GM18505 (cell line): ENCODE results near the gene PRR15L.
"Not testable (repeated sequence)": the region's sequence is repeated elsewhere in the genome, so short reads cannot be mapped to it uniquely, and the experiment has no call there.

Source experiments
- ATAC-seq: cut with Tn5 transposase; IDR thresholded peaks from one replicate; pipeline ENCODE4 v1.9.1; 2021; ENCODE audit not compliant: unreplicated experiment
- POLR2A ChIP-seq: IDR thresholded peaks from 4 replicates; pipeline ENCODE4 v1.6.1; 2011; ENCODE audit warnings: borderline replicate concordance; ENCODE audit not compliant: insufficient read depth, insufficient read length; ENCODE audit errors: extremely low read depth

Gene PRR15L

DNA sequence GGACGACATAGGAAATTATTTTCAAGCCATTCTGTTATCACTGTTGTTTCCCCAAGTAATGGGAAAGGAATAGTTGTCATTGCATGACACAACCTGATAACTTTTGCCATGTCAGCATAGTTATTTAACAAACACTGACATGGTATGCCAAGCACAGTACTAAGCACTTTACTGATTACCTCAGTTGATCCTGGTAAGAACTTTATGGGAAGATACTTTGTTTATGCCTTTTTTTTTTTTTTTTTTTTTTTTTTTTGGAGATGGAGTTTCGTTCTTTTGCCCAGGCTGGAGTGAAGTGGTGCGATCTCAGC lies 32.0 kb downstream of the PRR15L start:
- no peak for ATAC-seq
- TF ChIP-seq POLR2A = no peak

DNA sequence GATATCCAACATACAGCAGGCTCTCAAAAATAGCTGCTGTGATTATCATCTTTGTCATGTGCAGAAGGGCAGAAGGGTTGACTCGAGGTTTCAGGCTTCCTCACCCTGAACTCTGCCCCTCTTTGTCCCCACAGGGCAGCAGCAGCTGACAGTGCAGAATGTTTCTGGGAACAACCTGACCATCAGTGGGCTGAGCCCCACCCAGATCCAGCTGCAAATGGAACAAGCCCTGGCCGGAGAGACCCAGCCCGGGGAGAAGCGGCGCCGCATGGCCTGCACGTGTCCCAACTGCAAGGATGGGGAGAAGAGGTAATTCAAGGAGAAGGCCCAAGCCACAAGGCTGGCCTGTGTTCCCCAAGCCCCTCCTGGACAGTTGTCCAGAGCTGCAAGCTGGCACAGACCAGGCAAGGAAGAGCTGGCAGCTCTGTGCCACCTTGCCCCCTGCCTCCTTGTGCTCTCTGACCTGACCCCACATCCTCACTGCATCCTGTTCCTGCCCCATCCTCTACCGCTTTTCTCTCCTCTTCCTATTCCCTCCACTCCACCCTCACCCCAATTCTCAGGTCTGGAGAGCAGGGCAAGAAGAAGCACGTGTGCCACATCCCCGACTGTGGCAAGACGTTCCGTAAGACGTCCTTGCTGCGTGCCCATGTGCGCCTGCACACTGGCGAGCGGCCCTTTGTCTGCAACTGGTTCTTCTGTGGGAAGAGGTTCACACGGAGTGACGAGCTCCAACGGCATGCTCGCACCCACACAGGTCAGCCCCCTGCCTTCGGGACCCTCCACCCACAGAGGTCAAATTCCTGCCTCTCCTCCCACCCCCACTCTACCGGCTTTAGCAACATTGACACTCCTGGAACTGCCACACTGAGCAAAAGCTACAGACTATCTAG lies 32.7 kb downstream of the PRR15L start:
- ATAC-seq = no peak
- TF ChIP-seq POLR2A = no peak

- ATAC-seq = not testable (repeated sequence)
Measured at GRCh38 chr17:47919889-47920288, 37.8 kb downstream of the PRR15L start.

GRCh38 chr17:47918991-47919390 lies 38.7 kb downstream of the PRR15L start:
- ATAC-seq = no peak
- TF ChIP-seq POLR2A = no peak

DNA sequence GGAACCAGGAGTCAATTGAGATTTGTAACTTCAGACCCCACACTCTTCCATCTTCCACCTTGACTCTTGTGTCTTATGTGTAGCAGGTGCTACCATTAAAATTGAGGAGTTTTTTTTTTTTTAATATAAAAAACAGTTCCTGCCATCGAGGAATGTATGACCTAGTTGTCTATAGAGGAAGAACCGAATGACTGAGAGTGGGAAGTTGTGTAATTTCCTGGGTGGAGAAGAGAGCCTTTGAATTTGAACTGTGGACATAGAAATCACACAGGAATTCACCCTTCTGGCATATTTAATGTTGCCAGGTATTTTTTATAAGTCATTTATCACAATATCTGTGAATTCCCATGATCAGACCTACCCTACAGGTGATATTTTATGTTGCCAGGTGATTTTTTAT lies 39.7 kb downstream of the PRR15L start:
- no peak for ATAC-seq
- TF ChIP-seq POLR2A = no peak

- no peak for ATAC-seq
- TF ChIP-seq POLR2A = no peak
Measured at GRCh38 chr17:47917581-47917980, 40.1 kb downstream of the PRR15L start.

- no peak for TF ChIP-seq POLR2A
- ATAC-seq = no peak
Measured at GRCh38 chr17:47916489-47917208, 41.0 kb downstream of the PRR15L start.

- TF ChIP-seq POLR2A = no peak
Measured at GRCh38 chr17:47915776-47916398, 41.8 kb downstream of the PRR15L start.

DNA sequence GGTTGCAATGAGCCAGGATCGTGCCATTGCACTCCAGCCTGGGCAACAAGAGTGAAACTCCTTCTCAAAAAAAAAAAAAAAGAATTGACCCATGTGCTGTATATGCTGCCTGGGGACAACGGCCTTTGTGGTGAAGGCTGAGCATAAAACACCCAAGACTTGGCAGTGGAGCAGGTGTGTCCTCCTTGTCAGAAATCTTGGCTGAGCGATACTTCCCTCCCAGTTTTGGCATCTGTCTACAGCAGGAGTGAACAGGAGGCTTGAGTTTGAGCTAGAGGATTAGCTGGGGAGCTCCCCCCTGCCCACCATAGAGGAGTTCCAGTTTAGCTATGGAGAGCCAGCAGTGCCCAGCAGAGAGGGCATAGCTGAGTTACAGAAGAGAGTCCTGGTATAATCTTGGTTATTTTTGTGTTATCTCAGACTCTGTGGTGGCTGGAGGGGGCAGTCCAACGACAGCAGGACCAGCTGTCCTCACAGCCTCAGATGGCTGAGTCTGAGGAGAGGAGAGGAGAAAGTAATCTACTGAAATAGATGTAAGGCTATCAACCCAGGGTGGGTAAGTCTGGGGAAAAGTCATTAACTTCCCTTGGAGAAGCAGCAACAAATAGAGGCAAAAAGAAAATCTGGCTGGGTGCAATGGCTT lies 43.3 kb downstream of the PRR15L start:
- no peak for TF ChIP-seq POLR2A
- no peak for ATAC-seq

More at GRCh38 chr17:47915776-47916398, 41.8 kb downstream of the PRR15L start:
- no peak for ATAC-seq

GRCh38 chr17:47913050-47913449 lies 44.6 kb downstream of the PRR15L start:
- ATAC-seq = no peak
- no peak for TF ChIP-seq POLR2A

GRCh38 chr17:47907932-47908562 lies 49.6 kb downstream of the PRR15L start:
- no peak for TF ChIP-seq POLR2A
- ATAC-seq = no peak

- no peak for ATAC-seq
- TF ChIP-seq POLR2A = no peak
Measured at GRCh38 chr17:47906443-47906842, 51.2 kb downstream of the PRR15L start.

- no peak for ATAC-seq
- no peak for TF ChIP-seq POLR2A
Measured at GRCh38 chr17:47905221-47905733, 52.4 kb downstream of the PRR15L start.
